Measurements from ENCODE around the gene EBNA1BP2. TPM values are rescaled to one million over a fixed set of nuclear protein-coding genes. Genes with fewer than 3 reads are reported as not detected.

Gene EBNA1BP2
- total and polyA plus RNA-seq, 2 donors from 2014 or later, result 52.5 to 98.8 TPM

GRCh38 chr1:43197343-43198127 lies 25.4 kb upstream of the EBNA1BP2 start:
- no peak for DNase-seq
- FAIRE-seq, result no peak
- H3K27me3 ChIP-seq (ENCODE audit: control insufficient read depth, insufficient read depth, low read length), result no peaks in the 10 kb centered on the region

GRCh38 chr1:43194509-43194908 lies 22.4 kb upstream of the EBNA1BP2 start:
- Histone ChIP-seq H3K9ac (ENCODE audit: low read length in 3 of 3) (no peak overlapping the region), H3K4me3 (ENCODE audit: low read length in 3 of 3) (no peak overlapping the region), H3K36me3 (ENCODE audit: control insufficient read depth in 2 of 3, insufficient read depth in 3 of 3, low read length in 3 of 3) (no peaks in the 10 kb centered on the region), H3K27me3 (ENCODE audit: control insufficient read depth, insufficient read depth, low read length) (no peaks in the 10 kb centered on the region), H3K4me1 (ENCODE audit: control insufficient read depth in 2 of 3, insufficient read depth in 2 of 3, low read depth in 1 of 3, low read length in 3 of 3) (no peaks in the 10 kb centered on the region), H3K27ac (ENCODE audit: low read depth in 2 of 2, low read length in 2 of 2) (no peak overlapping the region), H3K9me3 (ENCODE audit: control insufficient read depth in 2 of 3, insufficient read depth in 1 of 3, low read length in 3 of 3) (no peaks in the 10 kb centered on the region)
- intact Hi-C loops (cut with DNase I), result no loop called here
- no peak for FAIRE-seq
- DNase-seq, result no peak
- no peak for TF ChIP-seq CTCF (IDR thresholded peaks at IDR 0.05; ENCODE audit: borderline replicate concordance, extremely low read depth, insufficient read depth)

More at GRCh38 chr1:43197343-43198127, 25.4 kb upstream of the EBNA1BP2 start:
- intact Hi-C loops (cut with DNase I), result no loop called here
- Histone ChIP-seq H3K4me3 (ENCODE audit: low read length in 3 of 3) (no peak overlapping the region), H3K9ac (ENCODE audit: low read length in 3 of 3) (no peak overlapping the region), H3K27ac (ENCODE audit: low read depth in 2 of 2, low read length in 2 of 2) (no peak overlapping the region), H3K36me3 (ENCODE audit: control insufficient read depth in 2 of 3, insufficient read depth in 3 of 3, low read length in 3 of 3) (no peaks in the 10 kb centered on the region), H3K4me1 (ENCODE audit: control insufficient read depth in 2 of 3, insufficient read depth in 2 of 3, low read depth in 1 of 3, low read length in 3 of 3) (no peaks in the 10 kb centered on the region), H3K9me3 (ENCODE audit: control insufficient read depth in 2 of 3, insufficient read depth in 1 of 3, low read length in 3 of 3) (no peaks in the 10 kb centered on the region)
- TF ChIP-seq CTCF (IDR thresholded peaks at IDR 0.05; ENCODE audit: borderline replicate concordance, extremely low read depth, insufficient read depth), result no peak

GRCh38 chr1:43188106-43188505 lies 16.0 kb upstream of the EBNA1BP2 start:
- Histone ChIP-seq H3K27me3 (ENCODE audit: control insufficient read depth, insufficient read depth, low read length) (no peaks in the 10 kb centered on the region), H3K36me3 (ENCODE audit: control insufficient read depth in 2 of 3, insufficient read depth in 3 of 3, low read length in 3 of 3) (no peaks in the 10 kb centered on the region), H3K9ac (ENCODE audit: low read length in 3 of 3) (no peak overlapping the region), H3K9me3 (ENCODE audit: control insufficient read depth in 2 of 3, insufficient read depth in 1 of 3, low read length in 3 of 3) (no peaks in the 10 kb centered on the region), H3K27ac (ENCODE audit: low read depth in 2 of 2, low read length in 2 of 2) (no peak overlapping the region), H3K4me3 (ENCODE audit: low read length in 3 of 3) (no peak overlapping the region), H3K4me1 (ENCODE audit: control insufficient read depth in 2 of 3, insufficient read depth in 2 of 3, low read depth in 1 of 3, low read length in 3 of 3) (no peaks in the 10 kb centered on the region)
- TF ChIP-seq CTCF (IDR thresholded peaks at IDR 0.05; ENCODE audit: borderline replicate concordance, extremely low read depth, insufficient read depth), result no peak
- intact Hi-C loops (cut with DNase I), result no loop called here
- DNase-seq (no peak), FAIRE-seq (no peak)

All from kidney (tissue), 14 donors.